GM12892 (cell line): ENCODE data around the gene ARID1B.

Experiments used
- POLR2A ChIP-seq: IDR thresholded peaks from 2 replicates; pipeline ENCODE4 v1.6.1; 2011; ENCODE audit warnings: low read depth, low read length, control low read depth
- POLR2AphosphoS5 ChIP-seq: IDR thresholded peaks from 2 replicates; pipeline ENCODE4 v1.6.1; 2011; ENCODE audit warnings: low read depth, low read length, control low read depth

DNA sequence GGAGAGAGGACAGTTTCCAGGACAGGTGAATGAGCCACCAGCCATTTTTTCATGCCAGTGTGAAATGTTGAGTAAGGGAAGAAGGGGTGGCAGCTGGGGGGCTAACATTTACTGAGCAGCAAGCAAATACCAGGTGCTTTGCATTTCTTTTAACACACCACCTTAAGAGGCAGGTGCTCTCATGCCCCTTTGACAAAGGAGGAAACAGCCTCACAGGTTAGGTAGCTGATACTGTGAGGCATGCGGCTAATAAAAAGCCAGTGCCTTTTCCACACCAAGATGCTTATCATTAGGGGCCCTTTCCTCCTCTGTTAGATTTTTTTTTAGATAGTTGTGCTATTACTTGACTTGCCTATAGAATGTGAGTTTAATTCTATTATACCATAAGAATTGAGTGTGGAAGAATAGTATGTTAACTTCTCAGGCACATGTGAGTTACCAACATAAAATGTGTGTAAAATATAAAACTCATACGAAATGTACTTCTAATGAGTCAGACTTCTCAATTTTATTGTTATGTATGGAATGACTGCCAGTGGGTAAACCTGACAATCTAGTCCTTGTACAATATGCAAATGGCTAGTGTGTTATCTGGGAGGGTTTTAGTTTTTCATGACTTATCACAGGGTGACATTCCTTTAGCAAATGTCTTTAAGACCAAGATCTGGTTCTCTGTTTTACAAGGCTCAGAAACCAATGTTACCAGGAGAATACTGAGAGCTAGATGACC, 286.2 kb downstream of the ARID1B start:
- TF ChIP-seq POLR2A (no peak), POLR2AphosphoS5 (no peak)
